LNCaP clone FGC (cell line): Measurements from ENCODE around the gene KRTAP4-1.

Experiments
- DNase-seq: peaks from one replicate; pipeline ENCODE4 v3.0.0-alpha.2; 2011; ENCODE audit warnings: low read depth
- H3K4me3 ChIP-seq: 2 replicates; pipeline ENCODE4 v1.5.1; 2011; ENCODE audit warnings: mild to moderate bottlenecking, low read depth, low read length, control low read depth
- CTCF ChIP-seq: IDR thresholded peaks from 2 replicates; pipeline ENCODE4 v1.5.1; 2012; ENCODE audit warnings: mild to moderate bottlenecking; ENCODE audit not compliant: control insufficient read depth, insufficient read depth; ENCODE audit errors: extremely low read depth

KRTAP4-1 gene

DNA sequence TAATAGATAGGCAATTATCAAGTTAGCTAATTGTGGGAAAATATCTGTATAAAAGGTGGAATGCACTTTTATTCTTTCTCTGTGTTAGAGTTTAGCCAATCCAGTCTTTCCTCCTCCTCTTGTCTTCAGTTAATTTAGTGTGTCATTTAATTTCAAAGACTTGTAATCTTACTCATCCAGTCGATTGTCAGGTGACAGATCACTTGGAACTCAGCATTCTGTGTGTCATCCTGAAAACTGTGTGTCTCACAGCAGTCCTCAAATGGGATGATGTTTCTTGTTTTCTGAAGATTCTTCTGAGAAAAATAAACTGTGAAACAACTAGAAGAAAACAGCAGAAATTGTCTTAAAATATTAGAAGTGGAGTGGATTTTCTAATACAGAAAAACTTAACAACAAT lies 290 bp upstream of the KRTAP4-1 start:
- TF ChIP-seq CTCF = no peak
- DNase-seq = no peak
- no peak overlapping the region for H3K4me3 ChIP-seq

DNA sequence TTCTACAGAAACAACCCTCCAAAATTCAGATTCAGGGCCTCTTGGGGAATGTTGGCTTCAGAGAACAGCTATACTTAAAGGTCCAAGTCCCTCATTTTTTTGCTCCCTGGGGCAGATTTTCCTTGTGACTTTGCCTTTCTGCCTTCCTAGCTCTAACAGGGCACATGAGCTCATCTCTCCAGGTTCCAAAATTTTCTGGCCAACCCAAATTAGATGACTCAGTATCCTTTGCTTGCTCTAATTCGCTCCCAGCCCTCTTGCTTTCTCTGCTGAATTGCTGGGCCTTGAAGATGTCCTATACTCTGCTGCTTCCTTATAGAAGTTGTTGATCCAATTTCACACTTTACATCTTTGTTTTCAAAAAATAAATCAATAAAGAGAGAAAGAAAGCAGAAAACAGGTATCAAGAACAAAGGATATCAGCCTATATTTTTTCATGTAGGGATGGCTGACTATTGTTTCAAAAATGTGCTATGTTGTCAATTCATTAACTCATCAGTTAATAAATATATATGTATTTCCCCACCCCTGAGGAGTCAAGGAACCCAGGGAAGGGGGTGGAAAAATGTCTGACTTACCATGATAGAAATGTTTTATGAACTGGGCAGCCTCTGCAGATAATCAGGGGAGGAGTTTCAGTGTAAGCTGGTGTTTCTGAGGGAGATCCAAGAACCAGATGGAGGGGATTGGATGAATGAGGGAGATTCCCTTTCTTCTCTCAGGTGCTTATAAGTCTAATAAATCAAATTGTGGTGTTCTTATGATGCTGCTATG lies 5.7 kb downstream of the KRTAP4-1 start:
- DNase-seq = no peak
- TF ChIP-seq CTCF = no peak
- no peak overlapping the region for H3K4me3 ChIP-seq

- no peak overlapping the region for H3K4me3 ChIP-seq
- DNase-seq = no peak
- TF ChIP-seq CTCF = no peak
These were observed 6.4 kb downstream of the KRTAP4-1 start for GRCh38 chr17:41178341-41178740.

GRCh38 chr17:41177727-41178271 lies 6.9 kb downstream of the KRTAP4-1 start, which contains the start of gene KRTAP4-2:
Gene KRTAP4-2 (minus strand): TSS chr17:41178221. CDS start chr17:41178164, 57 bp downstream.
- no peak for TF ChIP-seq CTCF
- DNase-seq = no peak
- H3K4me3 ChIP-seq = no peak within 1 kb of the TSS

GRCh38 chr17:41176744-41177387 lies 7.8 kb downstream of the KRTAP4-1 start:
- H3K4me3 ChIP-seq = no peak overlapping the region
- TF ChIP-seq CTCF = no peak
- no peak for DNase-seq

GRCh38 chr17:41171886-41172285 lies 12.8 kb downstream of the KRTAP4-1 start:
- H3K4me3 ChIP-seq = no peak overlapping the region
- DNase-seq = no peak
- TF ChIP-seq CTCF = no peak

DNA sequence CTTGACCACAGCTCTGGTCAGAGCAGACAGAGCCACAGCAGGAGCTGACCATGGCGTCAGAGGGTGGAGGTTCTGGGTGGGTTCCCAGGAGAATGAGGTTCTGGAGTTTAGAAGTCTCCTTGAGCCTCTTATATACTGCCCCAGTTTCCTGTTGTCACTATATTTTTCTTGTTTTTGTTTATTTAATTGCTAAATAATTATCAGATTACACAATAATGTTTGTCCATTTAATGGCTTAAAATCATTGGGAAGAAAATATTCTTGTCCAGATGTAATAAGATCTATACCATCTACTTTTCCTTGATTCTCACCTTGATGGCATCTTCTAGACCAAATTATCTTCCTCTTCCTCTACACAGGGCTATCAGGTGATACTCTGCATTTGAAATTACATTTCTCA lies 16.6 kb downstream of the KRTAP4-1 start, which contains the start of gene KRTAP4-3:
TSS of gene KRTAP4-3 (minus strand) at position 101 of the 400 bp plus-strand sequence. CDS start at position 52, 49 bp downstream.
- DNase-seq = no peak
- H3K4me3 ChIP-seq = no peak within 1 kb of the TSS
- TF ChIP-seq CTCF = no peak
